ENCODE data around the gene RFPL1.

DNA sequence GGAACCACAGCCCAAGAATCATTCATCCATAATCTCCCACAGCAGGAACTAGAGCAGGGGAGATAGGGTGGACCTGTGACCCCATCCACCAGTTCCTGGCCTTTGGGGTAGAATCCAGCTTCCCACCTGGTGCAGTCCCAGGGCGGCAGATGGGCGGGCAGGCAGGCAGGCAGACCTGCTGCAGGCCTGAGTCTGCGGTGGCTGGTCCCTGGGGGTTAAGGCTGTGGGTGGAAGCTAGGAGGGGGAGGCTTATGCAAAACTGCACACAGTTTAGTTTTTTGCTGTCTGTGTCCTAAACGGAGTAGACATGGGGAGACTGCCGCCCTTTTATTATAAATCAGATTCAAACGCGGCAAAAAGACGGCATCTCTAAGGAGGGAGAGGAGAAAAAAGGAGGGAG is 37.2 kb downstream of the RFPL1 start:
- TF ChIP-seq, protein P1, sequence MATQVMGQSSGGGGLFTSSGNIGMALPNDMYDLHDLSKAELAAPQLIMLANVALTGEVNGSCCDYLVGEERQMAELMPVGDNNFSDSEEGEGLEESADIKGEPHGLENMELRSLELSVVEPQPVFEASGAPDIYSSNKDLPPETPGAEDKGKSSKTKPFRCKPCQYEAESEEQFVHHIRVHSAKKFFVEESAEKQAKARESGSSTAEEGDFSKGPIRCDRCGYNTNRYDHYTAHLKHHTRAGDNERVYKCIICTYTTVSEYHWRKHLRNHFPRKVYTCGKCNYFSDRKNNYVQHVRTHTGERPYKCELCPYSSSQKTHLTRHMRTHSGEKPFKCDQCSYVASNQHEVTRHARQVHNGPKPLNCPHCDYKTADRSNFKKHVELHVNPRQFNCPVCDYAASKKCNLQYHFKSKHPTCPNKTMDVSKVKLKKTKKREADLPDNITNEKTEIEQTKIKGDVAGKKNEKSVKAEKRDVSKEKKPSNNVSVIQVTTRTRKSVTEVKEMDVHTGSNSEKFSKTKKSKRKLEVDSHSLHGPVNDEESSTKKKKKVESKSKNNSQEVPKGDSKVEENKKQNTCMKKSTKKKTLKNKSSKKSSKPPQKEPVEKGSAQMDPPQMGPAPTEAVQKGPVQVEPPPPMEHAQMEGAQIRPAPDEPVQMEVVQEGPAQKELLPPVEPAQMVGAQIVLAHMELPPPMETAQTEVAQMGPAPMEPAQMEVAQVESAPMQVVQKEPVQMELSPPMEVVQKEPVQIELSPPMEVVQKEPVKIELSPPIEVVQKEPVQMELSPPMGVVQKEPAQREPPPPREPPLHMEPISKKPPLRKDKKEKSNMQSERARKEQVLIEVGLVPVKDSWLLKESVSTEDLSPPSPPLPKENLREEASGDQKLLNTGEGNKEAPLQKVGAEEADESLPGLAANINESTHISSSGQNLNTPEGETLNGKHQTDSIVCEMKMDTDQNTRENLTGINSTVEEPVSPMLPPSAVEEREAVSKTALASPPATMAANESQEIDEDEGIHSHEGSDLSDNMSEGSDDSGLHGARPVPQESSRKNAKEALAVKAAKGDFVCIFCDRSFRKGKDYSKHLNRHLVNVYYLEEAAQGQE (IDR thresholded peaks at IDR 0.05; ENCODE audit: insufficient read depth in 1 of 2, low read depth in 2 of 2, low read length in 2 of 2), result no peak
- TF ChIP-seq POLR2AphosphoS5 (IDR thresholded peaks at IDR 0.05; ENCODE audit: low read depth, low read length) (no peak), SIN3A (IDR thresholded peaks at IDR 0.05; ENCODE audit: borderline replicate concordance, insufficient read depth, low read length) (no peak), TAF1 (IDR thresholded peaks at IDR 0.05; ENCODE audit: borderline replicate concordance, insufficient read depth, low read length) (no peak), FOXP2 (optimal IDR thresholded peaks at IDR 0.05; ENCODE audit: borderline replicate concordance, extremely low read depth, extremely low read length, insufficient read depth) (no peak)

Measured in PFSK-1 (cell line).